Tibial artery (tissue), 4 donors: ENCODE measurements around the gene C7orf33.

ENCODE experiments used
- DNase-seq, 2 donors: peaks; one replicate each; pipeline ENCODE4 v3.0.0-alpha.2; 2019
- H3K27ac ChIP-seq, 2 donors: fragments of 200-600 bp; sonication (generic) in 1 of 2; 1 replicate in 1 of 2; 2 replicates in 1 of 2; pipeline ENCODE4 v1.5.1; 2018 to 2019; ENCODE audit warnings: mild to moderate bottlenecking in 1 of 2
- H3K27me3 ChIP-seq, 2 donors: fragments of 200-600 bp; sonication (generic) in 1 of 2; one replicate each; pipeline versions ENCODE4 v1.5.1 to v1.6.0; 2016 to 2019
- H3K36me3 ChIP-seq, 3 donors: fragments of 200-600 bp; sonication (generic) in 2 of 3; one replicate each; pipeline ENCODE4 v1.5.1; 2016 to 2019; ENCODE audit warnings: mild to moderate bottlenecking in 2 of 3
- H3K4me1 ChIP-seq, 4 donors: fragments of 200-600 bp; sonication (generic) in 2 of 4; 1 replicate in 3 of 4; 2 replicates in 1 of 4; pipeline ENCODE4 v1.5.1; 2016 to 2019
- H3K4me3 ChIP-seq, 2 donors: fragments of 200-600 bp; sonication (generic) in 1 of 2; 1 replicate in 1 of 2; 2 replicates in 1 of 2; pipeline ENCODE4 v1.5.1; 2018 to 2019; ENCODE audit warnings: mild to moderate bottlenecking in 2 of 2
- H3K9me3 ChIP-seq, 3 donors: fragments of 200-600 bp; sonication (generic) in 1 of 3; one replicate each; pipeline ENCODE4 v1.5.1; 2016 to 2019
- intact Hi-C: fragments of 100-400 bp; cut with DNase I; formaldehyde crosslinking; loops from one replicate; pipeline ENCODE4 v1.15.0; 2023; ENCODE audit warnings: low total_unique reads
- TF ChIP-seq, protein P1 (sequence below), 2 experiments: fragments of 200-600 bp in 1 of 2; fragments of 450-650 bp in 1 of 2; IDR thresholded peaks; one replicate each; pipeline ENCODE4 v1.5.1; 2017 to 2019; ENCODE audit warnings: antibody characterized with exemption in 2 of 2, mild to moderate bottlenecking in 1 of 2, moderate library complexity in 1 of 2

The C7orf33 gene

DNA sequence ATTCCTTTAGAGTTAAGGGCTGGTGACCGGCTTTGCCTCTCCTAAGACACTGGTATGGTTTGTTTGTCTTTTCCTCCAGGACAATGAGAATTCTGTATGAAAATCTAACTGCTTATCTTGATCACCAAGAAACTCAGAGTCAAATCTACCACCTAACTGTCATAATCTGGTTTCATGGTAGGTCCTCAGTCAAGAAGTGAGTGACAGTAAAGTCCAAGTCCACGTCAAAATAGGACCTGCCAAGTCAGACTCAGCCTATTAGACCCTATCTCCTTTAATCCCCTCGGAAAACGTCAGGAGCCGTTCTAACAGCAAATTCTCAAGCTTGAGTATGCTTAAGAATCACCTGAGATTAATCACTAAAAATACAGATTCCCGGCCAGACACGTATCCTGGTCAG lies 37.4 kb downstream of the C7orf33 start:
- TF ChIP-seq, protein P1, sequence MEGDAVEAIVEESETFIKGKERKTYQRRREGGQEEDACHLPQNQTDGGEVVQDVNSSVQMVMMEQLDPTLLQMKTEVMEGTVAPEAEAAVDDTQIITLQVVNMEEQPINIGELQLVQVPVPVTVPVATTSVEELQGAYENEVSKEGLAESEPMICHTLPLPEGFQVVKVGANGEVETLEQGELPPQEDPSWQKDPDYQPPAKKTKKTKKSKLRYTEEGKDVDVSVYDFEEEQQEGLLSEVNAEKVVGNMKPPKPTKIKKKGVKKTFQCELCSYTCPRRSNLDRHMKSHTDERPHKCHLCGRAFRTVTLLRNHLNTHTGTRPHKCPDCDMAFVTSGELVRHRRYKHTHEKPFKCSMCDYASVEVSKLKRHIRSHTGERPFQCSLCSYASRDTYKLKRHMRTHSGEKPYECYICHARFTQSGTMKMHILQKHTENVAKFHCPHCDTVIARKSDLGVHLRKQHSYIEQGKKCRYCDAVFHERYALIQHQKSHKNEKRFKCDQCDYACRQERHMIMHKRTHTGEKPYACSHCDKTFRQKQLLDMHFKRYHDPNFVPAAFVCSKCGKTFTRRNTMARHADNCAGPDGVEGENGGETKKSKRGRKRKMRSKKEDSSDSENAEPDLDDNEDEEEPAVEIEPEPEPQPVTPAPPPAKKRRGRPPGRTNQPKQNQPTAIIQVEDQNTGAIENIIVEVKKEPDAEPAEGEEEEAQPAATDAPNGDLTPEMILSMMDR (IDR thresholded peaks at IDR 0.05): no peak
- intact Hi-C loops: no loop called here
- no peak for DNase-seq
- peaks cover 0 to 5% (median 0%) of the 10 kb centered on the region in 4 donors for H3K4me1 ChIP-seq
- H3K4me3 ChIP-seq: no peak overlapping the region
- peaks cover 0 to 3% of the 10 kb centered on the region in 2 donors for H3K27me3 ChIP-seq
- no peak overlapping the region for H3K27ac ChIP-seq
- H3K9me3 ChIP-seq: no peaks in the 10 kb centered on the region
- H3K36me3 ChIP-seq: no peaks in the 10 kb centered on the region

GRCh38 chr7:148630078-148630477 lies 39.5 kb downstream of the C7orf33 start:
- peaks cover 0 to 3% of the 10 kb centered on the region in 2 donors for H3K27me3 ChIP-seq
- H3K4me1 ChIP-seq: no peaks in the 10 kb centered on the region
- intact Hi-C loops: no loop called here
- no peak for DNase-seq
- H3K36me3 ChIP-seq: no peaks in the 10 kb centered on the region
- TF ChIP-seq, protein P1 (IDR thresholded peaks at IDR 0.05): no peak
- no peak overlapping the region for H3K27ac ChIP-seq
- H3K4me3 ChIP-seq: no peak overlapping the region
- H3K9me3 ChIP-seq: no peaks in the 10 kb centered on the region

- no peak for DNase-seq
- Histone ChIP-seq H3K4me1 (no peaks in the 10 kb centered on the region), H3K27ac (no peak overlapping the region), H3K4me3 (no peak overlapping the region), H3K9me3 (no peaks in the 10 kb centered on the region), H3K27me3 (peaks cover 0 to 3% of the 10 kb centered on the region in 2 donors), H3K36me3 (no peaks in the 10 kb centered on the region)
- TF ChIP-seq, protein P1 (IDR thresholded peaks at IDR 0.05): no peak
- intact Hi-C loops: no loop called here
Observed at GRCh38 chr7:148633761-148634160, 43.2 kb downstream of the C7orf33 start.

DNA sequence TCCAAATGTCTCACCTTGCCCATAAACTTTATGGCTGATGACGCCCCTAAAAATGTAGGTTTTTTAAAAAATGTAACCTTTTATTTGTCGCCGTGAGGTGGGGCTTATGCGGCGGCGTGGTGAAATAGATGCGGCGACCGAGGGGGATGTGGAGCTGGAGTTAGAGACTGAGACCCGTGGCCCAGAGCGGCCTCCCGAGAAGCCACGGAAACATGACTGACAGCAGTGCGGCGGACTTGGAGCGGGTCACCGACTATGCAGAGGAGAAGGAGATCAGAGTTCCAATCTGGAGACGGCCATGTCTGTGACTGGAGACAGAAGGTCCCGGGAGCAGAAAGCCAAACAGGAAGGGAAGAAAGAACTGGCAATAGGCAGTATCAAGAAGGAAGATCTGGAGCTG lies 46.5 kb downstream of the C7orf33 start:
- Histone ChIP-seq H3K27ac (no peak overlapping the region), H3K9me3 (no peaks in the 10 kb centered on the region), H3K36me3 (no peaks in the 10 kb centered on the region), H3K4me1 (no peaks in the 10 kb centered on the region), H3K4me3 (no peak overlapping the region), H3K27me3 (no peaks in the 10 kb centered on the region)
- no peak for DNase-seq
- TF ChIP-seq, protein P1 (IDR thresholded peaks at IDR 0.05): no peak
- intact Hi-C loops: no loop called here

DNA sequence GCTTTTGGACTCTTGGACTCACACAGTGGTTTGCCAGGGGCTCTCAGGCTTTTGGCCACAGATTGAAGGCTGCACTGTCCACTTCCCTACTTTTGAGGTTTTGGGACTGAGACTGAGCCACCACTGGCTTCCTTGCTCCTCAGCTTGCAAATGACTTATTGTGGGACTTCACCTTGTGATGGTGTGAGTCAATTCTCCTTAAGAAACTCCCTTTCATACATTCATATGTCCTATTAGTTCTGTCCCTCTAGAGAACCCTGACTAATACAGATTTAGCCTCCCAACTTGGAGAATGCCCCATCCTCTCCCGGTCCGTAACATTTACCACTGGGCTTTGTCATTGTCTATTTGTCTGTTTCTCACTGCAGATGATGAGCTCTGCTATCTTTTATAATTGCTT lies 55.3 kb downstream of the C7orf33 start:
- Histone ChIP-seq H3K4me1 (no peaks in the 10 kb centered on the region), H3K4me3 (no peak overlapping the region), H3K9me3 (no peaks in the 10 kb centered on the region), H3K36me3 (no peaks in the 10 kb centered on the region), H3K27me3 (peaks cover 0 to 7% of the 10 kb centered on the region in 2 donors), H3K27ac (no peak overlapping the region)
- TF ChIP-seq, protein P1 (IDR thresholded peaks at IDR 0.05): no peak
- DNase-seq: no peak
- intact Hi-C loops: no loop called here

DNA sequence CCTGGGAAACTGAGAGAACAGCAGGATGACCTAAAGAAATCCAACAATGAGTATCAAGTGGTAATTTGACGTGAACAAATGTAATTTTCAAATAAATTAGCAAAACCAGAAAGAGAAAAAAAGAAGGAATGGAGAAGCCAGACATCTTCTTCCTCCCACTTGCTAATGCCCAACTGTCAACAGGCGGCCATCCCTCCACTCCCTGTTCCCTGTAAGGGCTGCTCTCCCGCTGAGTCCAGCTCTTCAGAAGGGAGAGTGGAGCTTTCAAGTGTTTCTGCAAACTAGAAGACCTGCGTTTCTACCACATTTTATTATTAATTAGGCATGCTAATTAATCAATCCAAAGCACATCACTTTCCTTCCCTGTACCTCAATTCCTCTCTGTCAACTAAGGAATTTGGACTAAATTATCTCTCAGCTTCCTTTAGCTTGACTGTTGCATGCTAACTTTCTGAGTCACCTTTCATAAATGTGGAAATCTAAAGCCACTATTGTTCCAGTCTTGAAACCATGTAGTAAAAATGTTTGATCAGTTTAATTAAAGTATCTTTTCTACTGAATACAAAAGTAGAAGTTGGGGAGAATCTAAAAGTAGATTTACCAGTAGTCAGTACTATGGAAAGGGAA lies 59.8 kb downstream of the C7orf33 start:
- no peak for DNase-seq
- TF ChIP-seq, protein P1 (IDR thresholded peaks at IDR 0.05): no peak
- no peaks in the 10 kb centered on the region for H3K9me3 ChIP-seq
- no peaks in the 10 kb centered on the region for H3K4me1 ChIP-seq
- H3K4me3 ChIP-seq: no peak overlapping the region
- H3K27ac ChIP-seq: no peak overlapping the region
- intact Hi-C loops: no loop called here
- H3K36me3 ChIP-seq: no peaks in the 10 kb centered on the region
- H3K27me3 ChIP-seq: peaks cover 0 to 3% of the 10 kb centered on the region in 2 donors
